Ecto neural progenitor cell (in vitro differentiated cells): ENCODE data around the gene NCAPH2.

Source experiments
- DNase-seq: peaks from one replicate; pipeline ENCODE4 v3.0.0-alpha.2; 2018; ENCODE audit warnings: low spot score

Gene NCAPH2

DNA sequence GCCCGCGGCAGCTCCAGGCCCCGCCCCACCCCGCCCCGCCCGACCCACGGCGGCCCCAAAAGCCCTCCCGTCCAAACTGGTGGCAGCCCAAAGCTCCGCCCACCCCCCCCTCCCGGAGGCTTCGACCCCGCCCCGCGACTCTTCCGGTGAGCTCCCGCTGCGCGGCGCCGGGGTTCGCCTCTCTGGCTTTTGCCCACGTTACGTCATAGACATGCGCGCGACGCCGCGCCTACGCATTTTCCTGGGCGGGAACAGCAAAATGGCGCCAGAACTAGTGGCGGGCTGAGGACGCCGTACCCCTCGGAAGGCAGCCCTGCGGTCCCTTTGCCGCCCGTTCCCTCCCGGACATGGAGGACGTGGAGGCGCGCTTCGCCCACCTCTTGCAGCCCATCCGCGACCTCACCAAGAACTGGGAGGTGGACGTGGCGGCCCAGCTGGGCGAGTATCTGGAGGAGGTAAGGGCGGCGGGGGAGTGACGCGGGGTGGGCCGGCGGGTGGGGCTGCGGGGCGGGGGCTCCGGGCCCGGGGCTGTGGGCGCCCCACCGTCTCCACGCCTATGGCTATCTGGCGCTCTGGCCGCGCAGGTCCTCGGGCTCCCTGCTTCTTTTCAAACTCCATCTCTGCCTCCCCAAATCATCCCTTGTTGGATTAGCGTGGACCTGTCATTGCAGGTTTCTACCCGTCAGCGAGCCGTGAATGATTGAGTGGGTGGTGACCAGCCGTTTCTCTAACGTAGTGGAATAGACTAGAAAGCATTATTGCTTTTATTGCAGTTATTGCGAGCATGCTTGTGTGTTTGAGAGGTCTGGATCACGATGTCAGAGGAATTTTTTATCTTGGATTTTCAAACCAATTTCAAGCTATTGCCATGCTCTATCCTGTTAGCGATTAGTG, at the start of gene NCAPH2:
TSS of gene NCAPH2 (plus strand) at position 234 of the 894 bp plus-strand sequence. CDS start at position 348, 114 bp downstream.
- DNase-seq: no peak

DNA sequence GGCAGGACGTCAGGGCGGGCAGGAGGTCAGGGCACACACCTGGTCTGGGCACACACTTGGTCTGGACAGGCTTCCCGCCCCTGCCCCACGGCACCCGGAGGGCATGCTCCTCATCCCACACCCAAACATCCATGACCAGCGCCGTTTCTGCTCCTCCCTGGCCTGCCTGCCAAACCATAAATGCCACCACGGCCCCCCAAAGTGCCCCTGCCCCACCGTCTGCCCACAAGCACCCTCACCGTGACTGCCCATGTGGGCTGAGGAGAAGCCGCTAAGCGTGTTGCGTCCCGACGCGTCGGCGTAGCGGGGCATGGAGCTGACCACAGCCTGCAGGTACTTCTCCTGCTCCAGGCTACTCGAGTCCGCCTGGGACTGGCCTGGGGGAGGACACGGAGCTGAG, 49.0 kb upstream of the NCAPH2 start:
- no peak for DNase-seq

DNA sequence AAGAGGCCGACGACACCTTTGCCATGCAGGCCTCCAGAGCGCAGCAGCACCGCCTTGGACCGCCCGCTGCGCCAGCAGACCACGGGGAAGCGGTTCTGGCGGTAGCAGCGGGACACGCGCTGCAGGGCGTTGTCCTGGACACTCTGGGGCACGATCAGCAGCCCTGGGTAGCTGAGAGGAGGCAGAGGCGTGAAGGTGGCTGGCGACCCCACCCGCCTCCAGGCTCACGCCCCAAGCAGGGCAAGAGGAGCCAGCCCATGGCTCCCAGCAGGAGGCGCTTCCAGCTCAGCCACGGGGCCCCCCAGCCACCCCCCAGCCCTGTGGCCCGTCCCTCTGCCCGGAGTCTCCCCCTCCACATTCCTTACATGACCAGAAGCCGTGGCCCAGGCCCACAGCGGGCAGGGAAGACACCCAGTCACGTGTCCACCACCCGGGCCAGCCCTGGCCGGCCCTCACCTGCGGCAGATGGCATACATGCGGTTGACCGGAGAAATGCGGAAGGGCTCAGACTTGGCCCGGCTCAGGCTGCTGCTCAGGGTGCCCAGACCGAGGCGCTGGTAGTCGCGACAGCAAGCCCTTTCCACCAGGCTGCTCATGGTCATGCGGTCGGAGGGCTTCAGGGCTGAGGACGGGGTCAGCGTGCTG, 48.4 kb upstream of the NCAPH2 start:
- no peak for DNase-seq

DNA sequence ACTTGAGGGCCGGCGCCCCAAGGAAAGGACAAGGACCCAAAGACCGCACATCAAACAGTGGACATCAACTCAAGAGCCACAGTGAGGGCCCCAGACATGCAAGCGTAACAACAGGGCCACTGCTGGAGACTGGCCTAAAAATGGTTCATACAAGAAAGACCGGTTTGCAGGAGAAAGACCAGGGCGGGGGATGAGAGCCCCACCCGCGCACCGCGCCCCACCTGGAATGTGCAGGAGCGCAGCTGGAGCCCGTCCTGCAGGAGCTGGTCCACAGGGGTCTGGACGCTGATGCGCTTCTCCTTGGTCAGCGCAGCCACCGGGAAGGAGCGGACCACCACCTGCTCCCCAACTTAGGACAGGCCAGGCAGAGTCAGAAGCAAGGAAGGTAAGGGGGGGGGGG, 47.1 kb upstream of the NCAPH2 start:
- no peak for DNase-seq

DNA sequence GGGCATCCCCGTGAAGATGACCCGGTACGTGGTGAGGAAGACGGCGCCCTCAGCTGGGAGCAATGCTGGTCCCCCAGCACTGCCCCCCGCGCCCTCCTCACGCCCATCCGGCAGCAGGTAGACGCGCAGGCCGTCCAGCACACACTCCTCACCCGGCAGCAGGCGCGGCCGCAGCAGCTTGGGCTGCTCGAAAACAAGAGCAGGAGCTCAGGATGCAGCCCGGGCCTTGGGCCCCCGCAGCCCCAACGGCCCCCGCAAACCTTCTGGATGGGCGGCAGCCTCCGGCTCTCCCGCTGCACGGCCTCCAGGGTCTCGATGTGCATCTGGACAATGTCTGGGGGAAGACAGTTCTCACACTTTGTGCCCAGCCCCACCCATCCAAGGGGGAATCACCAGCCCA, 46.5 kb upstream of the NCAPH2 start:
- DNase-seq: no peak

DNA sequence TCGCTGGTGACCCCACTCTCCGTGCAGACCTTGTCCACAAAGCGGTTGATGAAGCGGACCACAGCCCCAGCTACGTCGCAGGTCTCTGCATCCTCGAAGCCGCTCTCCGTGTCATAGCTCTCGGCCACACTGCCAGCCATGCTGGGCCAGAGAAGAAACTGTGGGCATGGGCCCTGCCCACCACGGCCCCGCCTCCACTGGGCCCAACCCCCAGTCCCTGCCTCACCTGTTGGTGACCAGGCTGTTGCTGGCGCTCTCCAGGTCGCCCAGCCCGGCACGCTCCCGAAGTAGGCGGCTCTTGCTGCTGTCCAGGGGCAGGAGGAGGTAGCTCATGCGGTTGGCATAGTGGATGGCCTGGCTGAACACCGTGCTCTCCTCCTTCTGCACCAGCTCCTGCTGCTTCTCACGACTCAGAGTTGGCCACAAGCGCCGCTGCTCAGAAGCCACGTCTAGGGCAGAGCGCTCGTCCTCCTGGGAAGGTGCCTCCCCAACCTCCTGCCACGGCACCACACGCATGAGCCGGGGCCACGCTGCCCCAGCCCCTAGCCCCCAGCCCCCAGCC, 46.0 kb upstream of the NCAPH2 start:
- no peak for DNase-seq

DNA sequence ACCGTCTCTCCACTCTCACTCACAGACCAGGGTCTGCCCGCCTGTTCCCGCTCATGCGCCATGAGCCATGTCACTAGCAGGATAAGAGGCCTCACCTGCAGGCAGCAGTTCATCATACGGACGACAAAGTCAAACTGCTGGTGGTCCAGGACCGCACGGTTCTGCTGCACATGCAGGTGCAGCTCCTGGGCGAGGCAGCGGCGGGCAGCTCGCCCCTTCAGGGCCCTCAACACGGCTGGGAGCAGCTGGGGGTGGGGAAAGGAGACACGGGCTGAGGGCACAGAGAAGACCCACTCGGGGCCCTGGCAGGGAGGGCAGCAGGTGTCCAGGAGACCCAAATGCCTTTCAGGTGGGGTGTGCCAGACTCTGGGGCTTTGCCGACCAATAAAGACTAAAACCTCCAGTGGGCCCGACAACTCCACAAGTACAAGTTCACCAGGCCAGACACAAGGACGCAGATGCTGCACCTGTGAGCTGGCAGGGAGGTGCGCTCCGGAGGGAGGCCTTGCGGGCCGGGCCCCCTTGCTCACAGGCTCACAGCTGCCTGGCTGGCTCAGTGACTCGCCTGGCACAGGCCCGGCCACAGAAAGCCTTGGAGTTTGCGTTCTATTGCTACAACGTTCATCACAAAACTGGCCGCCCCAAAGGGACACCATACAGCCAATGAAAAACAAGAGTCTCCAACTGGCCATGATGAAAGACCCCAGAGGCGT, 44.7 kb upstream of the NCAPH2 start:
- DNase-seq: no peak

DNA sequence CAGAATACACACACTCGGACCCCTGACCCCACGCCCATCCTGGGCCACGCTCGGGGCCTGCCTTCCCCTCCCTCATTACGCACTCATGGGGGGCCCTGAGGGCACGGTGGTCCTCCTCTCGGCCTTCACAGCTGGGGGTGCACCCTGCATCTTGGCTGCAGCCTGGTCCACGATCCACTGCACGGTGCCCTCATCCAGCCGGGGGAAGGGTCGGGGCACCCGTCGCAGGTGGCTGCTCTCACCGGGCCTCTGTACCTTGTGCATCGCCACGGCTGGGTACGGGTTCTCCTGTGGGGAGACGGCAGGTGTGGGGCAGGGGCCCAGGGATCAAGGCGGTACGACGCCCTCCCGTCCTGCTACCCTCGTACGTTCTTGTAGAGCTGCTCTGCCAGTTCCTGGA, 43.6 kb upstream of the NCAPH2 start:
- DNase-seq: no peak

DNA sequence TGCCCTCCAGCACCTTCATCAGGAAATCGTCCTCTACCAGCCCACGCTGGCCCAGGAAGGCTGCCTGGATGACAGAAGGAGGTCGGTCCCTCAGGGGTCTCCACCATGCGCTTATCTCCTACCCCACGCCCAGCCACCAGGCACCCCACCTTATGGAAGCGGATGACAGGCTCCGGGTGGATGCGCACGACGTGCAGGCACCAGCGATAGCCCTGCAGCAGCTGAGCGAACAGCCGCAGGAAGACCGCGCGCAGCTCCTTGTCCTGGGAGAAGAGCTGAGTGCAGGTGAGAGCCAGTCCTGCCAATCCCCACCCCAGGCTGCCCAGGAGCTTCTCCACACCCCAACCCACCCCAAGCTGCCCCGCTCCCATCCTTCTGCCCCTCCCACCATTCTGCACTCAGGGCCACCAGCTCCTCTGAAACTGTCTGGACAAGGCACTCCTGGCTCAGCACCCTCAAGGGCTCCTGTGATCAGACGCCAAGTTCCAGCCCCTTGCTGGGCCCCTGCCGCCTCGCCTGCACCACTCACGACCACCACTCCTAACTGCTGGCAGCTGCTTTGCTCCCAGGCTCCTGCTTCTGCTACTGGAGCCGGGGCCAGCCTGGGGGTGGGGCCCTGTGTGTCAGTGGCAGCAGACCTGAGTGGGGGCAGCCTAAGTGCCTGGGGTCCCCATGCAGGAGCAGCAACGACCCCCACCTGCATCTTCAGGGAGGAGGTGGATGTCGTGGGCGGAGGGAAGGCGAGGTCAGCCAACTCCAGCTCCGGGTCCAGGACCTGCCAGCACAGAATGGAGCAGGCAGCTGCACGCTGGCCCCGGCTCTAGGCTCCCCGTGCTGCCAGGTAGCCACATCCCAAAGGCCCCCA, 42.7 kb upstream of the NCAPH2 start:
- no peak for DNase-seq

DNA sequence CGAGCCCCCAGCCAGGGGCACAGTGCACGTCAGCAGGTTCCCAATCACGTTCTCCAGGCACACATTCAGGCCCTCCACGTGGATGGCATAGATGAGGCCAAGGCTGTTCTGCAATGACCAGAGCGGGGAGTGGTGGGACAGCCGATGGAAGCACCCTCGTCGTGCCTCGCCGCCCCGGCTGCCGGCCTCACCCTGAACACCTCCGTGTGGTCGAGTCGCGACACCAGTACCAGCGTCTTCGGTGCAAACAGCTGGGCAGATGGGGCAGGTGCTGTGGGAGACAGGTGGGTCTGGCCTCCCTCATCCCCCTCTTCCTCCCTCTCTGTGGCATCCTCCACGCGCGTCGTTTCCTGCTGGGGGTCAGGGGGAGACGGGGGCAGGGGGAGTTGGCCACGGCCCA, 40.7 kb upstream of the NCAPH2 start:
- no peak for DNase-seq

DNA sequence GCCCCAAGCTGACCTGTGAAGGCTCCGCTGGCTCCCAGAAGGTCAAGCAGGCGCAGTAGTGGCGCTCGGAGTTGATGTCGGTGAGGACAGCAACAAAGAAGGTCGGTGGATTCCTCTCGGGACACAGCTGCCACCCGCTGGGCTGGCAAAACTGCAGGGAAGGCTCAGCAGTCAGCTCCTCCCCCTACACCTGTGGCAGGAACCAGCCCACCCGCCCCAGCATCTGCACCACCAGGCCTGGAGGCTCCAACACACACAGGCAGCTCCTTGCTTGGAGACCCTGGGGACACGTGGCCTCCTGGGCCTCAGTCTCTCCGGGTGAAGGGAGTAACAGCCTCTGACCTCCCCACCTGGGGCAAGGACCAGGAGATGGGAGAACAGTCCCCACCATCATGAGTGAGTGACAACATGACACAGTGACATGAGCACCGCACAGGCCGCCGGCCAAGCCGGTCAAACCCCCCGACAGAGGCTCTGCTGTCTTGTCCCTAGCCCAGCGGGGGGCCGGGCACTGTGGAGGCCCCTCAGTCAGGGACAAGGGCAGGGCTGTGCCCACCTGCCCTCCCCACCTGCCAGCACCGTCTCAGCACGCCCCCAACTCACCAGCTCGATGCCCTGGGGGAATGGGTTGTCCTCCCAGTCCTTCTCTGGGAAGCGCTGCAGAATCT, 40.1 kb upstream of the NCAPH2 start:
- DNase-seq: no peak

DNA sequence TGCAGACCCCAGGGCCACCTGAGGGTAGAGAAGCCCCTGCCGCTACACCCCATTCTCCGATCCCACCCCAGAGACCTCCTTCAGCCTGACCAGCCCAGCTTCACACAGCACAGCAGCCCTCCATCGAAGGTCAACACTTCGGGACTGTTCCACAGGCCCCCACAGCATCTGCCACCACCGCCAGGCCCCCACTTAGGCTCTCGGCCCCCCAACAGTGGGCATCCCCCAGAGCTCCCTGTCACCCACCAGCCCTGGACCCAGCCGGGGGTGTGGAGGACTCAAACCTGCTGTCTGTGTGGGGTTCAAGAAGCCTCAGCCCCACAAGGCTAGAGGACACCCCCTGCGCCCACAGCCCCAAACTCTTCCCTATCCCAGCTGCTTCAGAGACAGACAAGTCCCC, 39.4 kb upstream of the NCAPH2 start:
- DNase-seq: no peak

DNA sequence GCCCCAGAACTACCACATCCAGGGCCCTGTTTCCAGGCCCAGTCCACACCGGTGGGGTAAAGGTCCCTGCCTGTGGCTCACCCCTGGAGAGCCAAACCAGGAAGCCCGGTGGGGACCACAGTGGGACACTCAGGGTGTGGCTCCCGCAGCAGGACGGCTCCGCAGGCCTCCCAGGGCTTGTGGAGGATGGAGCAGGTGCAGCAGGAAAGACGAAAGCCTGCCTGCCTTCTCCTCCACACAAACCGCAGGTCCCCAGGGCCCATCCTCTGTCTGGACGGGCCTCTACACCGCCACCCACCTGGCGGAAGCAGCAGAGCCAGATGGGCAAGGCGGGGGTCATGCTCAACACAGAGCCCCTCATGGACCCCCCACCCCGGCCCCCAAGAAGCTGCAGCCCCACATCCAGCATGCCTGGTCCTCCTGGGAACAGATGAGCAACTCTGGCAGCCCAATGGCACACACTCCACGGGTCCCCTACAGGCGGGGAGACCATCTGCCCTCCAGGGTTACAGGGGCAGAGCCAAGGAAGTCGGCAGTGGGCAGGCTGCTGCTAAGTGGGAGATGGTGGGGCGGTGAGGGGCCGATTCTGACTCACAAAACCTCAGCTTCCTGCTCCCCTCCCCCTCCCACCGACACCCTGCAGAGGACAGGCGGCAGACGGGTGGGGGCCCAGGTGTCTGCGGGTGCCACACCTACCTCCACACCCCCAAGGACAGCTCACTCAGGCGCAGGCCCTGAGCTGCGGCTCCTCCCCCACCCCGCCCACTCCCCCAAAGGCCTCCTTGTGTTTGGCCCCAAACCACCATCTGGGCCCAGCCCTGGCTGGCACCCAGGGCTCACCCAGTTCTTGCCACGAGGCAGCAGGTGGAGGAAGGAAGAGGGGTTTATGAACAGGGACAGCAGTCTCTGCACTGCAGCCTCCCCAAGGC, 38.4 kb upstream of the NCAPH2 start:
- DNase-seq: no peak

DNA sequence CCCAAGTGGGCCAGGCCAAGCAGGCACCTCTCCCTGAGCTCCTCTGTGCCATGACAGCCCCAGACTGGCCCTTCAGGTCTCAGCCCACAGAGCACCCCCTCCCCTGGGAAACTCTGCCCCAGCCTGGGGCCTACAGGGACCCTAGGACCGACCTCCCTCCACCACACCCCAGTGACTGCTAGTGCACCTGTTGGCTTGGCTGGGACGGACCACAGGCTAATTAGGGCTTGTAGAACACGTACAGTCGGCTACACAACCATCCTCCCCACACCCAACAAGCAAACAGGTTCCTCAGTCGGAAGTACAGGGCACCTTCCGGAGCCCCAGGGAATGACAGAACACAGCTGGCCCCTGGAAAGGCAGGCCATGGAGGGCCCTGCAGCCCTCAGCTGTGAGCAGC, 37.5 kb upstream of the NCAPH2 start:
- DNase-seq: no peak

DNA sequence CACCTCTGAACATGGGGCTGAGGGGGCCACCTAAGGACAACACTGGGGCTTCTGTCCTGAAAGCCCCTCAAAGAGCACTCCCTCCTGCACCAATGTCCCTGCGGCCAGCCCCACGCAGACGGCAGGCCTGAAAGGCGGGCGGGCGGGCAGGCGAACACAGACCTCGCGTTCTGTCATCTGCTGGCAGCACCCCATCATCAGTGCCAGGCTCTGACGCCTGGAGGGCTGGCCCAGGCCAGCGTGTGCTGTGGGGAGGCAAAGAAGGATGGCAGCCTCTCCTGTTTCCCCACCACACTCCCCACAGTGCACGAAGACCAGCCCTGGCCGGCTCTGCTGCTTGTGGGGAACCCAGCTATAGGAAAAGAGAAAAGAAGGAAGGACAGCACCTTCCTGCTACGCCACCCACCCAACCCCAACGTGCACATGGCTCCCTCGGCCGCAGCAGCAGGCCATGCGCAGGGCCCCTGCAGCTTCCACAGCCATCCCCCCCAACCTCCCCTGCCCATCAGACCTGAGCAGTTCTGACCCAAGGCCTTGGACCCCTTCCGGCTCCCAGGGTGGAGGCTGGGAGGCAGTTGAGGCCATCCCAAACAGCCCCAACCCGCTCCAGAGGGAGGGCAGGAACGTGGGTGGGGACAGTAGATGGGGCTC, 36.7 kb upstream of the NCAPH2 start:
- no peak for DNase-seq

DNA sequence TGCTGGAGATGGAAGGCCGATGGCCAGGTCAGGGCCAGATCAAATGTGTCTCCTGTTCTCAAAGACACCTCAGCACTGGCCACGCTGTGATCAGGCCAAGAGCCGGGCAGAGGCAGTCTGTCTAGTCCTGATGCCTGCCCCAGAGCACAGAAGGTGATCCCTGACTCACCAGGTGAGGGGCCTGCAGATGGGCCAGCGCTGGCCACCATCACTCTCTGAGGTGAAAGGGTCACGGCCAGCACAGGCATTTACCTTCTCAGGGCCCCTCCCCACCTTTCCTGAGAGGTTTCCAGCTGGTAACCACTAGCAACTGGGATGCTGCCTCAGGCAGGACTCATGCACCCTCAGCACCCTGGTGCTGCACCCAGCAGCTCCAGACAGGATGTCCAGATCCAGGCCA, 36.1 kb upstream of the NCAPH2 start:
- no peak for DNase-seq

DNA sequence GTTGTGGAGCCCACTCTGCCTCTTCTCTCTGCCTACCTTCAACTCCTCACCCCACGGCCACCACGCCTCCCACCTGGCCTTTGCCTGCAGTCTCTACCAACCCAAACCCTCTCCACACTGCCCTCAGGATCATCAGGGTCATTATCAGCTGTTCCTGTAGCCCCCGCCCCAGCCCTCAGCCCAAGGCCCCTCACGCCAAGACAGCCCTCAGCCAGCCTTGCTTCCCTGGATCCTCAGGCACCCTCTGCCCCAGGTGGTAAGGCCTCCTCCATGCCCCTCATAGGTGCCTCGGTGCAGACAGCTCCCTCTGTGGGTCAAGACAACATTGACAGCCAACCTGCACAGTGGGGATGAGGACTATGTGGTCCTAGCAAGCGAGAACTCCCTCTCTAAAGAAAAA, 34.9 kb upstream of the NCAPH2 start:
- DNase-seq: no peak

DNA sequence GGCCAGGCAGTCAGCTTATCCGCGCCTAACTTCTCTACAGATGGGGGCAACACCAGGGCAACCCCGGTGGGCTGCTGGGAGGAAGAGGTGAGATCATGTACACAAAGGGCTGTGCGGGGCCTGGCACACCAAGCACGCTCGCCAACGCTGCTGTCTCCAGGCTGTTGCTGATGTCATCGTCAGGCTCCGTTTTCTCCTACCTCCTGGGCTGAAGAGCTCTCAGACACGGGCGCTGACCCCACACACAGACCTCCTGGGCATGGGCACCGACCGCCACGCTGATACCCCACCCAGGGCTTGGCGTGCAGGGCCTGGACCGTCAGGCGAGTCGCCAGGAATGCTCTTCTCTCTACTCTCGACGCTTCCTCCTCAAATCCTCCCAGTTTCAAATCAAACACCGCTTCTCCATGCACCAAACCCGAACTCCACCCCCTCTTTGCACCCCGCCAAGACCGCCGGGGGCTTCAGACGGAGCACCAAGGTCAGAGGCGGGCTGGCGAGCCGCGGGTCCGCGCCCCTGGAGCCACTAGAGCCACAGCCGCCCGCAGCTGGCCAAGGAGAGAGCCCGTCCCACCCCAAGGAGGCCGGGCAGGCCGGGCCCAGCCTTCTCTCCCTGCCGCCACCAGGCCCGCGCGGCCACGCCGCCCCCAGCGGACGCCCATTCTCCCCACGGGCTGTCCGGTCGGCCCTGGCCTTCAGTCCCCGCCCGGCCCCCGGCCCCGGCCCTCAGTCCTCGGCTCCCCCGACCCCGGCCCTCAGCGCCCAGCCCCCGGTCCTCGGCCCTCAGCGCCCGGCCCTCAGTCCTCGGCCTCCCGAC, 34.0 kb upstream of the NCAPH2 start:
- no peak for DNase-seq
